GM13977 (cell line): ENCODE data around the gene PYY.

Source experiments
- DNase-seq: peaks from one replicate; pipeline ENCODE4 v3.0.0; 2012; ENCODE audit warnings: low spot score
- in situ Hi-C: fragments of 300-500 bp; cut with MboI; formaldehyde crosslinking; loops from one replicate; pipeline ENCODE4 v1.12.0; 2022; ENCODE audit warnings: low sequenced_read_pairs, low pct_unique_long_range_greater_than_20kb, mixed read lengths, inconsistent platforms; ENCODE audit not compliant: unreplicated experiment
- TF ChIP-seq, protein P1 (sequence below): IDR thresholded peaks from 2 replicates; pipeline ENCODE4 v1.5.1; 2012; ENCODE audit warnings: mild to moderate bottlenecking, control low read depth; ENCODE audit not compliant: insufficient read depth; ENCODE audit errors: extremely low read depth, missing control alignments

PYY gene

GRCh38 chr17:43936434-43936833 is 17.3 kb downstream of the PYY start:
- no peak for DNase-seq
- TF ChIP-seq, protein P1, sequence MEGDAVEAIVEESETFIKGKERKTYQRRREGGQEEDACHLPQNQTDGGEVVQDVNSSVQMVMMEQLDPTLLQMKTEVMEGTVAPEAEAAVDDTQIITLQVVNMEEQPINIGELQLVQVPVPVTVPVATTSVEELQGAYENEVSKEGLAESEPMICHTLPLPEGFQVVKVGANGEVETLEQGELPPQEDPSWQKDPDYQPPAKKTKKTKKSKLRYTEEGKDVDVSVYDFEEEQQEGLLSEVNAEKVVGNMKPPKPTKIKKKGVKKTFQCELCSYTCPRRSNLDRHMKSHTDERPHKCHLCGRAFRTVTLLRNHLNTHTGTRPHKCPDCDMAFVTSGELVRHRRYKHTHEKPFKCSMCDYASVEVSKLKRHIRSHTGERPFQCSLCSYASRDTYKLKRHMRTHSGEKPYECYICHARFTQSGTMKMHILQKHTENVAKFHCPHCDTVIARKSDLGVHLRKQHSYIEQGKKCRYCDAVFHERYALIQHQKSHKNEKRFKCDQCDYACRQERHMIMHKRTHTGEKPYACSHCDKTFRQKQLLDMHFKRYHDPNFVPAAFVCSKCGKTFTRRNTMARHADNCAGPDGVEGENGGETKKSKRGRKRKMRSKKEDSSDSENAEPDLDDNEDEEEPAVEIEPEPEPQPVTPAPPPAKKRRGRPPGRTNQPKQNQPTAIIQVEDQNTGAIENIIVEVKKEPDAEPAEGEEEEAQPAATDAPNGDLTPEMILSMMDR = no peak
- in situ Hi-C loops = no loop called here

GRCh38 chr17:43935926-43936261 is 17.8 kb downstream of the PYY start:
- in situ Hi-C loops = no loop called here
- TF ChIP-seq, protein P1 = no peak
- no peak for DNase-seq

DNA sequence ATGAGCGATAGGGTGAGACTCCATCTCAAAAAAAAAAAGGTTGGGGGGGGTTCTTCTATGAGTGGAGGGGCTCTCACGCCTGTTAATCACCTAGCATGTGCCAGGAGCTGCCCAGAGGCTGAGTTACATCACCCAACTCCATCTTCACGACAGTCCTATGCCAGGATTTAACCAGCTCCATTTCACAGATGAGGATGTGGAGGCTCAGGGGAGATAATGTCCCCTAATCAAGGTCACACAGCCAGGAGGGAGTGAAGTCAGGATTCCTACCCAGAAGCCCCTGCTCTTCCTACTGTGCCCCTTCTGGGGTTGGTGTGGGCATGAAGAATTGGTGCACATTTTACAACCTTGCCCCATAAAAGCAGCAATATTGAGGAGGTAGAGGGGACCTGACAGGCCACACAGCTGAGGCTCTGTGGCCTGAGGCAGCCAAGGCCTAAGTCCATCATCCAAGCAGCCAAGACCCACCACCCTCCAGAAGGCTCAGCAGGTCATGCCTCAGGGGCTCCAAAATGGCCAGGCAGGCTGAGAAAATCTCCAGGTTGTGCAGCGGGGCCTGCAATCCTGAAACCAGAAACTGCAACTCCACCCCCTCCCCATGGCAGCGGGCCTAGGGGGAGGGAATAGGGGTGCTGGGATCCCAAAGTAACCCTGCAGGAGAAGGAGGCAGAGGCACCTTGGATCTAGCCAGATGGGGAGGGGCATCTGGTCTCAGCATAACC is 18.4 kb downstream of the PYY start:
- TF ChIP-seq, protein P1 = no peak
- in situ Hi-C loops = no loop called here
- no peak for DNase-seq

DNA sequence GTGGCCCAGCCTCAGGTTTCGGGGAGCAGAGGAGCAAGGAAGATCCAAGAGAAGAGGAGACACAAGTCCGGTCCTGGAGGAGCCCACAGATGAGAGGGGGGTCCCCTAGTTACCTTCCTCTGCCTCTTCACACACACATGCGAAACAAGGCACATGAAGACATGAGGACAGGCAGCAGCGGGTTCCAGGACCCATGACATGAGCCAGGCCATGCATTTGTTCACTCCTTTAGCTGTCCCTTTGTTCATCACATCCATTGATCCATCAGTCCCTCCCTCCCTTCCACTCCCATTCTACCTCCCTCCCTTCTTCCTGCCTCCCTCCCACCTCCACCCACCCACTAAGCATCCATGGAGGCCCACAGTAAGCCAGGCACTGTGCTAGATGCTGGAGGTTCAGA is 20.8 kb downstream of the PYY start:
- TF ChIP-seq, protein P1 = no peak
- DNase-seq = no peak
- in situ Hi-C loops = no loop called here

GRCh38 chr17:43932357-43932756 is 21.4 kb downstream of the PYY start:
- TF ChIP-seq, protein P1 = no peak
- in situ Hi-C loops = no loop called here
- no peak for DNase-seq

DNA sequence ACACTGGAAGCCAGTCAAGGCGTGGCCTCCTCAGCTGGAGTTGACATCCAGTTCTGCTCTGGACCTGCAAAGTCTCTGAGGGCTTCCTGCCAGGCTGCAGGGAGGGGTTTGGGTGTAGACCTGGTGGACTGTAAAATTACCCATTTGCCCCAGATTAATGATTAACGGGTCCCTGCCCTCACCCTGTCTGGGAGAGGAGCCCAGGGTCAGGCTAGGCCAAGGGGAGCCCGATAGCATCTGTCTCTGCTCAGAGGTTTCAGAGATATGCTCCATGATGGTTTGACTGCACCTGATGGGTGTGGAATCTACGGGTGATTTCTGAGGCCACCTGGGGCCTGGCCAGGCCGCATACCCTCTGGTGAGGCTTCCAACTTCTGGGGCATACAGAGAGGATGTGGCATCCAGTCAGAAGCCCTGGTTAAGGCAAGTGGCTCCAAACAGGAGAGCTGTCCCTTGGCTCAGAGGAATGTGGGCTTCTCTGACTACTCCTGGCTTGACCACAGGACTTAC is 22.6 kb downstream of the PYY start:
- TF ChIP-seq, protein P1 = no peak
- no peak for DNase-seq
- in situ Hi-C loops = no loop called here
